ENCODE measurements around the gene PAGE1. TPM values are rescaled to one million over a fixed set of nuclear protein-coding genes. Genes with fewer than 3 reads are reported as not detected.

The PAGE1 gene
- total RNA-seq, 1 experiment from 2014 or later, result not detected

Other genes with a start within 250 kb of the PAGE1 start
- not detected in 2 replicates for gene GAGE12C, start 163.8 kb downstream of the PAGE1 start, total RNA-seq (2014; rRNA removed; shearing (Covaris generic))
- gene GAGE12D, start 154.3 kb downstream of the PAGE1 start, total RNA-seq (2014; rRNA removed; shearing (Covaris generic)), result not detected in 2 replicates
- gene GAGE12E, start 144.7 kb downstream of the PAGE1 start, total RNA-seq (2014; rRNA removed; shearing (Covaris generic)), result not detected in 2 replicates
- gene GAGE12F, start 135.1 kb downstream of the PAGE1 start, total RNA-seq (2014; rRNA removed; shearing (Covaris generic)), result not detected in 2 replicates
- gene GAGE12G, start 125.6 kb downstream of the PAGE1 start, total RNA-seq (2014; rRNA removed; shearing (Covaris generic)), result not detected in 2 replicates
- gene GAGE12H, start 116.0 kb downstream of the PAGE1 start, total RNA-seq (2014; rRNA removed; shearing (Covaris generic)), result not detected in 2 replicates
- not detected in 2 replicates for gene GAGE2A, start 106.5 kb downstream of the PAGE1 start, total RNA-seq (2014; rRNA removed; shearing (Covaris generic))
- gene GAGE1, start 97.0 kb downstream of the PAGE1 start, total RNA-seq (2014; rRNA removed; shearing (Covaris generic)), result not detected in 2 replicates
- not detected in 2 replicates for gene PAGE4, start 133.3 kb upstream of the PAGE1 start, total RNA-seq (2014; rRNA removed; shearing (Covaris generic))
- gene USP27X, start 183.5 kb upstream of the PAGE1 start, total RNA-seq (2014; rRNA removed; shearing (Covaris generic)), result 0.81 and 1.1 TPM in 2 replicates
- 3.9 and 5.2 TPM in 2 replicates for gene CLCN5, start 226.6 kb upstream of the PAGE1 start, total RNA-seq (2014; rRNA removed; shearing (Covaris generic))